H1 (cell line): ENCODE data around the gene KRT80. TPM values are rescaled to one million over a fixed set of nuclear protein-coding genes. Genes with fewer than 3 reads are reported as not detected.

ENCODE experiments used
- CTCF ChIA-PET: fragments of 300-600 bp; sonication (Branson Sonifier 250); formaldehyde crosslinking; loops from one replicate; lab custom pipeline; 2021; ENCODE audit not compliant: partially characterized antibody; lab: Charles Lee
- POLR2A ChIA-PET: fragments of 300-600 bp; sonication (Branson Sonifier 250); formaldehyde crosslinking; loops from one replicate; lab custom pipeline; 2021; ENCODE audit warnings: inconsistent platforms; ENCODE audit not compliant: partially characterized antibody; lab: Charles Lee
- DNase-seq, 2 experiments: peaks; one replicate each; pipeline versions ENCODE4 v3.0.0 to v3.0.0-alpha.2; 2010 to 2022; ENCODE audit warnings: low spot score in 2 of 2, low read depth in 1 of 2, mixed read lengths in 1 of 2
- FAIRE-seq: peaks from 2 replicates; lab custom pipeline; 2011; peaks lifted over from hg19 to GRCh38; lab: Jason Lieb, UNC
- H2AFZ ChIP-seq: 2 replicates; pipeline ENCODE4 v1.8.1; 2012; ENCODE audit warnings: low read length, inconsistent platforms
- H2AK5ac ChIP-seq: 2 replicates; pipeline ENCODE4 v1.6.1; 2013; ENCODE audit warnings: low read depth, low read length
- H2BK120ac ChIP-seq: replicated peaks from 2 replicates; pipeline ENCODE3; 2013; ENCODE audit warnings: low read depth, low read length, inconsistent platforms
- H2BK12ac ChIP-seq: 2 replicates; pipeline ENCODE4 v1.6.1; 2013; ENCODE audit warnings: low read depth, low read length
- H2BK15ac ChIP-seq: 2 replicates; pipeline ENCODE4 v1.6.1; 2013; ENCODE audit warnings: low read length
- H2BK20ac ChIP-seq: 2 replicates; pipeline ENCODE4 v1.6.1; 2013; ENCODE audit warnings: low read length
- H2BK5ac ChIP-seq: 2 replicates; pipeline ENCODE4 v1.6.1; 2013; ENCODE audit warnings: low read depth, low read length
- H3K14ac ChIP-seq: 2 replicates; pipeline ENCODE4 v1.6.1; 2013; ENCODE audit warnings: inconsistent platforms; ENCODE audit not compliant: insufficient read length
- H3K18ac ChIP-seq: 2 replicates; pipeline ENCODE4 v1.6.1; 2013; ENCODE audit warnings: low read length; ENCODE audit errors: extremely low read depth
- H3K23ac ChIP-seq: 2 replicates; pipeline ENCODE4 v1.6.1; 2013; ENCODE audit warnings: inconsistent platforms; ENCODE audit not compliant: insufficient read length
- H3K23me2 ChIP-seq: 2 replicates; pipeline ENCODE4 v1.6.1; 2013; ENCODE audit warnings: low read depth, low read length
- H3K27ac ChIP-seq: 2 replicates; pipeline ENCODE4 v1.6.1; 2011; ENCODE audit warnings: low read depth, low read length, inconsistent platforms
- H3K27me3 ChIP-seq, 4 experiments: replicated peaks in 1 of 4; 1 replicate in 1 of 4; 2 replicates in 3 of 4; pipeline versions ENCODE4 v1.6.1 to v1.8.1; 2011 to 2013; ENCODE audit warnings: low read length in 3 of 4, mild to moderate bottlenecking in 3 of 4, inconsistent platforms in 2 of 4, mixed read lengths in 2 of 4, moderate library complexity in 1 of 4; ENCODE audit not compliant: control insufficient read depth in 3 of 4, insufficient read depth in 3 of 4; ENCODE audit errors: extremely low read depth in 1 of 4
- H3K36me3 ChIP-seq, 4 experiments: 2 replicates each; pipeline versions ENCODE4 v1.6.1 to v1.8.1; 2011 to 2013; ENCODE audit warnings: mild to moderate bottlenecking in 4 of 4, low read length in 3 of 4, moderate library complexity in 2 of 4, control low read depth in 1 of 4, inconsistent platforms in 1 of 4; ENCODE audit not compliant: insufficient read depth in 4 of 4, control insufficient read depth in 2 of 4
- H3K4ac ChIP-seq: replicated peaks from 2 replicates; pipeline ENCODE3; 2013; ENCODE audit warnings: low read length, low read depth, mixed read lengths, inconsistent platforms; ENCODE audit not compliant: insufficient read length
- H3K4me1 ChIP-seq, 4 experiments: replicated peaks in 1 of 4; 1 replicate in 1 of 4; 2 replicates in 3 of 4; pipeline versions ENCODE4 v1.6.1 to v1.8.1; 2011 to 2013; ENCODE audit warnings: low read length in 3 of 4, inconsistent platforms in 2 of 4, mixed read lengths in 1 of 4; ENCODE audit not compliant: insufficient read depth in 4 of 4, control insufficient read depth in 3 of 4
- H3K4me2 ChIP-seq, 2 experiments: 2 replicates each; pipeline versions ENCODE4 v1.6.1 to v1.8.1; 2011 to 2013; ENCODE audit warnings: low read depth in 2 of 2, low read length in 2 of 2, control low read depth in 1 of 2, inconsistent platforms in 1 of 2, mild to moderate bottlenecking in 1 of 2; ENCODE audit not compliant: insufficient read depth in 1 of 2
- H3K4me3 ChIP-seq, 4 experiments: fragments of 200-600, 300-600 bp in 1 of 4; sonication (generic), shearing (Covaris generic), sonication (Bioruptor Twin) in 1 of 4; 2 replicates each; pipeline versions ENCODE4 v1.5.1 to v1.8.1; 2011 to 2016; ENCODE audit warnings: low read length in 4 of 4, low read depth in 3 of 4, control low read depth in 2 of 4, inconsistent platforms in 2 of 4, mild to moderate bottlenecking in 2 of 4, mixed read lengths in 1 of 4, moderate library complexity in 1 of 4; ENCODE audit not compliant: insufficient read depth in 2 of 4; ENCODE audit errors: extremely low read depth in 1 of 4
- H3K56ac ChIP-seq: replicated peaks from 2 replicates; pipeline ENCODE3; 2013; ENCODE audit warnings: low read depth, mild to moderate bottlenecking, mixed read lengths, low read length, inconsistent platforms; ENCODE audit not compliant: insufficient read length
- H3K79me1 ChIP-seq: 2 replicates; pipeline ENCODE4 v1.6.1; 2013; ENCODE audit warnings: low read depth, low read length, control low read depth
- H3K79me2 ChIP-seq, 2 experiments: 2 replicates each; pipeline versions ENCODE4 v1.6.1 to v1.8.1; 2012 to 2013; ENCODE audit warnings: low read length in 2 of 2, mild to moderate bottlenecking in 2 of 2, inconsistent platforms in 1 of 2; ENCODE audit not compliant: insufficient read depth in 2 of 2, control insufficient read depth in 1 of 2
- H3K9ac ChIP-seq, 4 experiments: replicated peaks in 1 of 4; 1 replicate in 1 of 4; 2 replicates in 3 of 4; pipeline versions ENCODE4 v1.6.1 to v1.8.1; 2011 to 2013; ENCODE audit warnings: low read depth in 3 of 4, low read length in 3 of 4, control low read depth in 2 of 4, mild to moderate bottlenecking in 2 of 4, moderate library complexity in 2 of 4, inconsistent platforms in 1 of 4; ENCODE audit errors: extremely low read depth in 1 of 4
- H3K9me3 ChIP-seq, 2 experiments: 2 replicates each; pipeline versions ENCODE4 v1.6.1 to v1.8.1; 2012 to 2013; ENCODE audit warnings: mild to moderate bottlenecking in 2 of 2, moderate library complexity in 2 of 2, control low read depth in 1 of 2, inconsistent platforms in 1 of 2, low read depth in 1 of 2, low read length in 1 of 2, mixed read lengths in 1 of 2; ENCODE audit not compliant: insufficient read depth in 2 of 2
- H4K20me1 ChIP-seq, 2 experiments: replicated peaks in 1 of 2; 2 replicates each; pipeline versions ENCODE3 to v1.8.1; 2011 to 2013; ENCODE audit warnings: inconsistent platforms in 2 of 2, low read length in 2 of 2, mild to moderate bottlenecking in 1 of 2; ENCODE audit not compliant: insufficient read depth in 2 of 2, control insufficient read depth in 1 of 2
- H4K5ac ChIP-seq: 2 replicates; pipeline ENCODE4 v1.6.1; 2013; ENCODE audit warnings: low read length, low read depth, mixed read lengths, inconsistent platforms; ENCODE audit not compliant: insufficient read length
- H4K8ac ChIP-seq: 2 replicates; pipeline ENCODE4 v1.8.0; 2013; ENCODE audit warnings: mild to moderate bottlenecking, moderate library complexity, low read length, inconsistent platforms; ENCODE audit not compliant: insufficient read depth; ENCODE audit errors: extremely low read depth
- H4K91ac ChIP-seq: replicated peaks from 2 replicates; pipeline ENCODE3; 2013; ENCODE audit warnings: low read length, mixed read lengths, inconsistent platforms; ENCODE audit not compliant: insufficient read length
- BACH1 ChIP-seq: IDR thresholded peaks from 2 replicates; pipeline ENCODE4 v1.6.1; 2012; ENCODE audit warnings: low read length, improper control_type of control experiment
- CHD1 ChIP-seq: IDR thresholded peaks from 2 replicates; pipeline ENCODE4 v1.6.1; 2012; ENCODE audit warnings: low read depth, low read length, improper control_type of control experiment
- SIN3A ChIP-seq, 2 experiments: IDR thresholded peaks in 1 of 2; conservative IDR thresholded peaks in 1 of 2; 2 replicates each; pipeline ENCODE4 v1.6.1; 2011 to 2012; ENCODE audit warnings: low read length in 2 of 2, improper control_type of control experiment in 1 of 2, low read depth in 1 of 2, mild to moderate bottlenecking in 1 of 2
- ZNF274 ChIP-seq: IDR thresholded peaks from 2 replicates; pipeline ENCODE4 v1.7.0; 2012; ENCODE audit warnings: low read length, borderline replicate concordance; ENCODE audit errors: extremely low read depth
- WGBS, 2 experiments: shearing (Covaris generic) in 1 of 2; methylation state at CpG; one replicate each; pipeline versions ENCODE4 v1.1.6 to v1.1.7; 2013 to 2015; ENCODE audit warnings: low lambda C conversion rate in 2 of 2, mixed read lengths in 2 of 2, inconsistent platforms in 1 of 2, low coverage in 1 of 2, missing lambda C conversion rate in 1 of 2; ENCODE audit not compliant: insufficient replicate concordance in 2 of 2, insufficient coverage in 1 of 2, insufficient read length in 1 of 2; ENCODE audit errors: extremely low coverage in 1 of 2, missing lambda C conversion rate in 1 of 2; 5-methylcytosine and 5-hydroxymethylcytosine counted together
- polyA plus RNA-seq, 7 experiments: library from polyadenylated mRNA; depleted of rRNA in 3 of 7; stranded (reverse) in 5 of 7; unstranded in 2 of 7; fragments of >200 nt in 5 of 7; fragments of 200-250 nt in 2 of 7; gene quantifications; 1 replicate in 5 of 7; 2 replicates in 1 of 7; 4 replicates in 1 of 7; pipeline versions ENCODE4 v1.2.1 to v1.2.3, GENCODE V29; 2011 to 2013; ENCODE audit warnings: missing spikeins in 2 of 7, mixed read lengths in 2 of 7
- total RNA-seq: library from RNA; stranded (reverse); fragmentation: NEBNext Ultra II Directional; extraction: Animal tissue kit (Norgen Biotek cat#: 25700); gene quantifications from 2 replicates; pipeline ENCODE4 v1.2.1, GENCODE V29; 2021

KRT80 gene
- total and polyA plus RNA-seq, 2 of the 8 experiments (the other 6 are each of a cell fraction or from before 2014, with no cell fraction given), result 0.05 TPM; not detected in 1

DNA sequence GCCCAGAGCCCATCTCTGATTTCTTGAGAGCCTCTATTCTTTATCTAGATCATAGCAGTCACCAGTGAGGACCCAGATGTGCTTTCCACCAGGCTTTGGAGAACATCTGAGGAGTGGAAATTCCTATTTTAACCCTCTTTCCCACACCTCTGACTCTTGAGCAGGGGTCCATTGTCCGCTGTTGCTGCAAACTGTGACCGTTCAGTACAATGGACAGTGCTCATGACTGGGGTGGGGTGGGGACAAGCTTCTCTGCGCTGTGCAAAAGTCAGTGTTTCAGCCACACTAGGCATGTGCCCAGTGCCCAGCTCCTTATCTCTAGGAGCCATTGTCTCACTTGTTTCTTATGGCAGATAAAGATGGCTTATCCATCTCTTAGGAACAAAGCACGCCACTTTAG is 24.3 kb upstream of the KRT80 start:
- Histone ChIP-seq H4K20me1 (peaks cover 0 to 3% of the 10 kb centered on the region in 2 experiments), H3K14ac (no peak overlapping the region), H2BK20ac (no peak overlapping the region), H2BK15ac (no peak overlapping the region), H2BK5ac (no peak overlapping the region), H3K4me3 (no peak overlapping the region), H2BK12ac (no peak overlapping the region), H2BK120ac (no peak overlapping the region), H3K18ac (no peak overlapping the region), H3K27me3 (no peaks in the 10 kb centered on the region), H3K36me3 (no peaks in the 10 kb centered on the region), H3K56ac (no peak overlapping the region), H4K8ac (no peak overlapping the region), H3K4me2 (no peak overlapping the region), H3K4me1 (peaks cover 0 to 4% (median under 1%) of the 10 kb centered on the region in 4 experiments; a peak in 4 of 7 replicates), H3K79me1 (no peaks in the 10 kb centered on the region), H3K9me3 (no peaks in the 10 kb centered on the region), H3K27ac (no peak overlapping the region; the same call in 1 of the 2 replicates), H3K4ac (no peak overlapping the region), H3K79me2 (no peaks in the 10 kb centered on the region), H3K23ac (no peak overlapping the region), H3K23me2 (no peaks in the 10 kb centered on the region), H4K91ac (no peak overlapping the region), H2AK5ac (no peak overlapping the region), H2AFZ (no peak overlapping the region), H4K5ac (no peak overlapping the region), H3K9ac (no peak overlapping the region)
- ChIA-PET CTCF (interaction anchor here (0.6 to 13.2 kb wide), 22 partner anchors 10 to 663 kb away, joined by 3 to 146 read pairs (median 6); partner anchors contain the start of genes KRT7 and KRT86), POLR2A (no interaction called here)
- no peak for FAIRE-seq
- TF ChIP-seq BACH1 (no peak), CHD1 (no peak), SIN3A (conservative IDR thresholded peaks at IDR 0.05 in 1 of 2, IDR thresholded peaks at IDR 0.05 in 1 of 2; ENCODE audit: low read depth in 1 of 2, low read length in 2 of 2) (no peak), ZNF274 (no peak)
- WGBS, 2 experiments, result 81% methylated on average over 4 of the region's 4 CpGs; no CpG with 5 or more reads in 1 of the 2 experiments
- DNase-seq, result no peak
